OCI-LY7 (cell line): ENCODE data around the gene FBXL20. TPM values are rescaled to one million over a fixed set of nuclear protein-coding genes. Genes with fewer than 3 reads are reported as not detected.
A peak's percentile ranks its signal among the peaks of the same experiment; 100 is the strongest.

Source experiments
- BruUV-seq: library from RNA; stranded (reverse); fragments of 400-500 nt; replicated peaks from 2 replicates; lab custom pipeline; 2021; lab: Mats Ljungman, UMichigan
- CTCF ChIA-PET: fragments of 300-600 bp; sonication (Branson Sonifier 250); formaldehyde crosslinking; loops from one replicate; lab custom pipeline; 2022; ENCODE audit warnings: antibody characterized with exemption; ENCODE audit not compliant: unreplicated experiment; lab: Charles Lee
- POLR2A ChIA-PET: fragments of 300-600 bp; sonication (Branson Sonifier 250); formaldehyde crosslinking; loops from one replicate; lab custom pipeline; 2022; ENCODE audit warnings: antibody characterized with exemption; lab: Charles Lee
- DNase-seq: peaks from one replicate; pipeline ENCODE4 v3.0.0-alpha.2; 2015; ENCODE audit warnings: low spot score
- H2AFZ ChIP-seq: fragments of 200-600 bp; sonication (generic), shearing (Covaris generic); 2 replicates; pipeline ENCODE4 v1.6.1; 2014; ENCODE audit warnings: mild to moderate bottlenecking, antibody characterized with exemption, low read length, moderate library complexity
- H3K27ac ChIP-seq: fragments of 200-600 bp; sonication (generic); 2 replicates; pipeline ENCODE4 v1.5.1; 2014; ENCODE audit warnings: mixed run types, low read depth, mild to moderate bottlenecking, moderate library complexity, low read length, inconsistent platforms; ENCODE audit not compliant: poor library complexity, severe bottlenecking
- H3K36me3 ChIP-seq: fragments of 200-600 bp; sonication (generic); 2 replicates; pipeline ENCODE4 v1.6.1; 2014; ENCODE audit warnings: mild to moderate bottlenecking, antibody characterized with exemption, low read length, moderate library complexity, mixed read lengths; ENCODE audit not compliant: insufficient read depth
- H3K4me1 ChIP-seq: fragments of 200-600 bp; sonication (generic); 2 replicates; pipeline ENCODE4 v1.5.1; 2014; ENCODE audit warnings: mild to moderate bottlenecking, low read length; ENCODE audit not compliant: insufficient read depth, poor library complexity, severe bottlenecking
- H3K4me2 ChIP-seq: fragments of 200-600 bp; sonication (generic); 2 replicates; pipeline ENCODE4 v1.6.1; 2014; ENCODE audit warnings: mild to moderate bottlenecking, low read length
- H3K4me3 ChIP-seq: fragments of 200-600 bp; sonication (generic); 2 replicates; pipeline ENCODE4 v1.5.1; 2014; ENCODE audit warnings: mild to moderate bottlenecking, low read depth, low read length; ENCODE audit not compliant: poor library complexity, severe bottlenecking
- H3K79me2 ChIP-seq: fragments of 200-600 bp; sonication (generic); 2 replicates; pipeline ENCODE4 v1.6.1; 2016; ENCODE audit warnings: low read depth, mild to moderate bottlenecking, low read length, moderate library complexity, mixed read lengths; ENCODE audit not compliant: insufficient read depth
- H3K9me2 ChIP-seq: fragments of 200-600 bp; sonication (generic); 2 replicates; pipeline ENCODE4 v1.6.1; 2016; ENCODE audit warnings: mild to moderate bottlenecking, low read length, mixed read lengths; ENCODE audit not compliant: insufficient read depth
- H3K9me3 ChIP-seq: fragments of 200-600 bp; sonication (generic); 2 replicates; pipeline ENCODE4 v1.6.1; 2014; ENCODE audit warnings: mild to moderate bottlenecking, mixed run types, low read length, mixed read lengths
- H4K20me1 ChIP-seq: fragments of 200-600 bp; sonication (generic); 2 replicates; pipeline ENCODE4 v1.6.1; 2014; ENCODE audit warnings: mild to moderate bottlenecking, antibody characterized with exemption, low read length, moderate library complexity, mixed read lengths; ENCODE audit not compliant: insufficient read depth
- EZH2phosphoT487 ChIP-seq: fragments of 200-600 bp; sonication (generic); IDR thresholded peaks from 2 replicates; pipeline ENCODE4 v1.6.1; 2018; ENCODE audit warnings: low read depth, borderline replicate concordance, mild to moderate bottlenecking, mixed run types, antibody characterized with exemption, low read length, moderate library complexity, mixed read lengths
- intact Hi-C: fragments of 100-400 bp; cut with micrococcal nuclease; formaldehyde crosslinking; loops from one replicate; pipeline ENCODE4 v1.10.0; 2022; ENCODE audit not compliant: unreplicated experiment
- total RNA-seq, 2 experiments: library from RNA; depleted of rRNA in 1 of 2; stranded (reverse); fragments of >200 nt in 1 of 2; shearing (Covaris generic) in 1 of 2; gene quantifications; 2 replicates each; pipeline ENCODE4 v1.2.3, GENCODE V29; 2014 to 2022
- TF ChIP-seq, protein P1 (sequence below): fragments of 200-600 bp; sonication (generic); conservative IDR thresholded peaks from 2 replicates; pipeline ENCODE4 v1.5.1; 2014; ENCODE audit warnings: mild to moderate bottlenecking, antibody characterized with exemption, low read length, moderate library complexity, mixed read lengths

Gene FBXL20
- total RNA-seq, 2 experiments from 2014 or later = 2.1 to 12.2 TPM

DNA sequence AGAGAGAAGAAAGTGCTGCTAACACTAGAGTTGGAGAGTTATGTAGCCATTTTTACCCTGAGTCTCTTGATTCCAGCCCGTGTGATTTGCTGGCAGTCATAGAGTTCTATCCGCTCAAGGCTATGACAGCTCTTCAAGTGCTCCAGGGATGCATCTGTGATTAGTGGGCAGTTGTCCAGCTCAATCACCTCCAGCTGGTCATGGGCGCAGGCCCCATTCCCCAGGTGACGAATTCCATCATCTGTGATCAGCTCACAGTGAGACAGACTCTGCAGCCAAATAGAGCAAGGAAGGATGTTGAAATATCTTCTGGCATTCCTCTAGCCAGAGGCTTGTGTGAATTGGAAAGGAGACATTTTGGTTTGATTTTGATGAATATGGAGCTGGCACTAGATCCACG lies 137.3 kb downstream of the FBXL20 start:
- Histone ChIP-seq H3K9me2 (no peaks in the 10 kb centered on the region), H3K79me2 (no peaks in the 10 kb centered on the region), H3K4me1 (peaks cover 3% of the 10 kb centered on the region), H3K4me3 (no peak overlapping the region), H3K27ac (no peak overlapping the region), H4K20me1 (no peaks in the 10 kb centered on the region), H3K4me2 (no peak overlapping the region), H3K9me3 (no peaks in the 10 kb centered on the region), H3K36me3 (peaks cover 6% of the 10 kb centered on the region; the same call in 1 of the 2 replicates), H2AFZ (no peak overlapping the region)
- BruUV-seq = no TSS peak
- intact Hi-C loops = no loop called here
- ChIA-PET CTCF (no interaction called here), POLR2A (no interaction called here)
- TF ChIP-seq, protein P1, sequence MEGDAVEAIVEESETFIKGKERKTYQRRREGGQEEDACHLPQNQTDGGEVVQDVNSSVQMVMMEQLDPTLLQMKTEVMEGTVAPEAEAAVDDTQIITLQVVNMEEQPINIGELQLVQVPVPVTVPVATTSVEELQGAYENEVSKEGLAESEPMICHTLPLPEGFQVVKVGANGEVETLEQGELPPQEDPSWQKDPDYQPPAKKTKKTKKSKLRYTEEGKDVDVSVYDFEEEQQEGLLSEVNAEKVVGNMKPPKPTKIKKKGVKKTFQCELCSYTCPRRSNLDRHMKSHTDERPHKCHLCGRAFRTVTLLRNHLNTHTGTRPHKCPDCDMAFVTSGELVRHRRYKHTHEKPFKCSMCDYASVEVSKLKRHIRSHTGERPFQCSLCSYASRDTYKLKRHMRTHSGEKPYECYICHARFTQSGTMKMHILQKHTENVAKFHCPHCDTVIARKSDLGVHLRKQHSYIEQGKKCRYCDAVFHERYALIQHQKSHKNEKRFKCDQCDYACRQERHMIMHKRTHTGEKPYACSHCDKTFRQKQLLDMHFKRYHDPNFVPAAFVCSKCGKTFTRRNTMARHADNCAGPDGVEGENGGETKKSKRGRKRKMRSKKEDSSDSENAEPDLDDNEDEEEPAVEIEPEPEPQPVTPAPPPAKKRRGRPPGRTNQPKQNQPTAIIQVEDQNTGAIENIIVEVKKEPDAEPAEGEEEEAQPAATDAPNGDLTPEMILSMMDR = no peak
- TF ChIP-seq EZH2phosphoT487 = no peak
- no peak for DNase-seq

DNA sequence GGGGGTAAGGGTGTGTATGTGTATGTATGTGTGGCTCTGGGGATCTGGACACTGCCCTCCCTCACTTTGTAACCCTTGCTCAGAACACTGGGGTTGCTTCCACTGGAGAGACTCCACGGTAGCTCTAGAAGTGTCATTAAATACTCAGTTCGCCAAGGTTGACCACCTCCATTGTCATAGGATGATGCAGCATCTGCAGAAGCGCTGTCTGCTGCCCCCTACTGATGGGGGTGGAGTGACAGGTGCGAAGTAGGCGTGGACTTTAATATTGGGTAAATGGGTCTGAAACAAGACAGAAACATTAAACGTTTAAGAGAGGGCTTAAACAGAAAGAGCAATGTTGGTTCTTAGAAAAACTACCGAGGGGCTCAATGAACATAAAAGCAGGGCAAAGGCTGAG lies 140.1 kb downstream of the FBXL20 start:
- CTCF ChIA-PET = interaction anchor here (0.6 kb wide), 1 partner anchor 24 kb away, joined by 3 read pairs; no protein-coding TSS in a partner anchor
- Histone ChIP-seq H3K79me2 (no peaks in the 10 kb centered on the region), H3K27ac (no peak overlapping the region), H3K4me1 (peaks cover 3% of the 10 kb centered on the region), H3K9me3 (no peaks in the 10 kb centered on the region), H4K20me1 (no peaks in the 10 kb centered on the region), H3K4me2 (no peak overlapping the region), H3K4me3 (no peak overlapping the region), H2AFZ (no peak overlapping the region), H3K9me2 (no peaks in the 10 kb centered on the region), H3K36me3 (peaks cover 6% of the 10 kb centered on the region; the same call in 1 of the 2 replicates)
- peak; percentile 45 for DNase-seq
- no TSS peak for BruUV-seq
- intact Hi-C loops = no loop called here
- POLR2A ChIA-PET = no interaction called here
- TF ChIP-seq, protein P1 = peak; percentile 83
- no peak for TF ChIP-seq EZH2phosphoT487

DNA sequence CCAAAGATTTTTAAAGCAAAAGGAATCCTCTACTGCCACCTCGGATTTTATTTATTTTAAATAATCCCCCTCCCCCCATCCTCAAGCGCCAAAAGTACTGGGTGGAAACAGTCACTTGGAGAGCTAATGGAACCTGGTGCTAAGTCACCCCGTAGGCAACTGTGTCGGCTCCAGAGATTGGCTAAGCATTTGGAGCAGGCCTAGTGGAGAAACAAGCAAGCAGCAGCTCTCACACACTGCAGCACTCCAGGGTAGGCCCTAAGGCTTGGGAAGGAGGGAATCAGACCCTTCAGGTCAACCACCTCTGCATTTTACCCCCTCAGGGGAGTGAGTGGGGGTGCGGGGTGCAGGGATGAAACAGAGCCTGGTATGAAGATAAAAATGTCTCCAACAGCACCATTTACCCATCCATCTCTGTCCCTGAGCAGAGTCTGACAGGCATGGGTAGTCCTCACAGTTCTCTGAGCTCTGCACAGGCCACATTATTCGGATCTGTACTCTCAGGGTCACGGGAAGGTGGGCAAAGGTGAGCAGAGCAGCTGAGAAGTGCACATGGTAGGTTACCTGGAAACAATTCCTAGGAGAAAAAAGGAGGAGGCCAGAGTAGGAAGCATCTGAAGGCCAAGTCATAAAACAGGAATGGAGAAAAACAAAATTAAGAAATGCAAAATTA lies 148.5 kb downstream of the FBXL20 start:
- CTCF ChIA-PET = interaction anchor here (0.6 kb wide), 1 partner anchor 44 kb away, joined by 3 read pairs; no protein-coding TSS in a partner anchor
- Histone ChIP-seq H3K79me2 (no peaks in the 10 kb centered on the region), H3K9me3 (no peaks in the 10 kb centered on the region), H2AFZ (no peak overlapping the region), H3K9me2 (no peaks in the 10 kb centered on the region), H3K36me3 (no peaks in the 10 kb centered on the region), H3K4me1 (no peaks in the 10 kb centered on the region), H4K20me1 (no peaks in the 10 kb centered on the region), H3K4me2 (no peak overlapping the region), H3K4me3 (no peak overlapping the region), H3K27ac (no peak overlapping the region)
- POLR2A ChIA-PET = interaction anchor here (1.4 kb wide), 1 partner anchor 18 kb away, joined by 6 read pairs; no protein-coding TSS in a partner anchor
- no peak for TF ChIP-seq EZH2phosphoT487
- intact Hi-C loops = no loop called here
- DNase-seq = no peak
- no TSS peak for BruUV-seq
